ENCODE data around the gene RSPH9. TPM values are rescaled to one million over a fixed set of nuclear protein-coding genes. Genes with fewer than 3 reads are reported as not detected.
"Not testable (repeated sequence)": the region's sequence is repeated elsewhere in the genome, so short reads cannot be mapped to it uniquely, and the experiment has no call there.

RSPH9 gene
- total and polyA plus RNA-seq, 2 donors from 2014 or later, result 0.16 to 0.45 TPM

GRCh38 chr6:43697421-43697820 is 52.6 kb downstream of the RSPH9 start:
- no peaks in the 10 kb centered on the region for H3K36me3 ChIP-seq (ENCODE audit: control insufficient read depth in 2 of 3, insufficient read depth in 3 of 3, low read length in 3 of 3)
- TF ChIP-seq CTCF (IDR thresholded peaks at IDR 0.05; ENCODE audit: borderline replicate concordance, extremely low read depth, insufficient read depth), result no peak
- DNase-seq, result no peak
- no peak overlapping the region for H3K9ac ChIP-seq (ENCODE audit: low read length in 3 of 3)
- no peak overlapping the region for H3K4me3 ChIP-seq (ENCODE audit: low read length in 3 of 3)
- no peaks in the 10 kb centered on the region for H3K9me3 ChIP-seq (ENCODE audit: control insufficient read depth in 2 of 3, insufficient read depth in 1 of 3, low read length in 3 of 3)
- peaks cover 7 to 19% (median 18%) of the 10 kb centered on the region in 3 donors for H3K4me1 ChIP-seq (ENCODE audit: control insufficient read depth in 2 of 3, insufficient read depth in 2 of 3, low read depth in 1 of 3, low read length in 3 of 3)
- intact Hi-C loops (cut with DNase I), result no loop called here
- no peak overlapping the region for H3K27ac ChIP-seq (ENCODE audit: low read depth in 2 of 2, low read length in 2 of 2)
- FAIRE-seq, result no peak
- no peaks in the 10 kb centered on the region for H3K27me3 ChIP-seq (ENCODE audit: control insufficient read depth, insufficient read depth, low read length)

- no peak for TF ChIP-seq CTCF (IDR thresholded peaks at IDR 0.05; ENCODE audit: borderline replicate concordance, extremely low read depth, insufficient read depth)
- H3K27ac ChIP-seq (ENCODE audit: low read depth in 2 of 2, low read length in 2 of 2), result peak overlapping the region; percentile 39 to 71
- no peak overlapping the region for H3K4me3 ChIP-seq (ENCODE audit: low read length in 3 of 3)
- no peaks in the 10 kb centered on the region for H3K27me3 ChIP-seq (ENCODE audit: control insufficient read depth, insufficient read depth, low read length)
- DNase-seq (peak; percentile 77 to 92 (median 84)), FAIRE-seq (no peak)
- H3K9me3 ChIP-seq (ENCODE audit: control insufficient read depth in 2 of 3, insufficient read depth in 1 of 3, low read length in 3 of 3), result no peaks in the 10 kb centered on the region
- no peaks in the 10 kb centered on the region for H3K36me3 ChIP-seq (ENCODE audit: control insufficient read depth in 2 of 3, insufficient read depth in 3 of 3, low read length in 3 of 3)
- H3K9ac ChIP-seq (ENCODE audit: low read length in 3 of 3), result peak overlapping the region in 1 of 3 donors; percentile 30
- peaks cover 8 to 23% (median 19%) of the 10 kb centered on the region in 3 donors for H3K4me1 ChIP-seq (ENCODE audit: control insufficient read depth in 2 of 3, insufficient read depth in 2 of 3, low read depth in 1 of 3, low read length in 3 of 3)
- intact Hi-C loops (cut with DNase I), result no loop called here
Observed at GRCh38 chr6:43698584-43699349, 53.9 kb downstream of the RSPH9 start.

- Histone ChIP-seq H3K9me3 (ENCODE audit: control insufficient read depth in 2 of 3, insufficient read depth in 1 of 3, low read length in 3 of 3) (no peaks in the 10 kb centered on the region), H3K27ac (ENCODE audit: low read depth in 2 of 2, low read length in 2 of 2) (peak overlapping the region; percentile 39 to 61), H3K4me1 (ENCODE audit: control insufficient read depth in 2 of 3, insufficient read depth in 2 of 3, low read depth in 1 of 3, low read length in 3 of 3) (peaks cover 8 to 23% (median 19%) of the 10 kb centered on the region in 3 donors), H3K36me3 (ENCODE audit: control insufficient read depth in 2 of 3, insufficient read depth in 3 of 3, low read length in 3 of 3) (no peaks in the 10 kb centered on the region), H3K4me3 (ENCODE audit: low read length in 3 of 3) (no peak overlapping the region), H3K27me3 (ENCODE audit: control insufficient read depth, insufficient read depth, low read length) (no peaks in the 10 kb centered on the region), H3K9ac (ENCODE audit: low read length in 3 of 3) (no peak overlapping the region)
- DNase-seq (no peak), FAIRE-seq (no peak)
- intact Hi-C loops (cut with DNase I), result no loop called here
- TF ChIP-seq CTCF (IDR thresholded peaks at IDR 0.05; ENCODE audit: borderline replicate concordance, extremely low read depth, insufficient read depth), result no peak
Observed at GRCh38 chr6:43699564-43700186, 54.8 kb downstream of the RSPH9 start.

- DNase-seq; intact Hi-C loops (cut with DNase I); H3K9ac ChIP-seq (ENCODE audit: low read length in 3 of 3); H3K27ac ChIP-seq (ENCODE audit: low read depth in 2 of 2, low read length in 2 of 2); FAIRE-seq; H3K27me3 ChIP-seq (ENCODE audit: control insufficient read depth, insufficient read depth, low read length); H3K4me3 ChIP-seq (ENCODE audit: low read length in 3 of 3); H3K9me3 ChIP-seq (ENCODE audit: control insufficient read depth in 2 of 3, insufficient read depth in 1 of 3, low read length in 3 of 3); H3K36me3 ChIP-seq (ENCODE audit: control insufficient read depth in 2 of 3, insufficient read depth in 3 of 3, low read length in 3 of 3): not testable (repeated sequence)
- peaks cover 8 to 21% (median 19%) of the 10 kb centered on the region in 3 donors for H3K4me1 ChIP-seq (ENCODE audit: control insufficient read depth in 2 of 3, insufficient read depth in 2 of 3, low read depth in 1 of 3, low read length in 3 of 3)
Observed at GRCh38 chr6:43700939-43701560, 56.2 kb downstream of the RSPH9 start.
